ENCODE measurements around the gene ORC4.

The ORC4 gene

GRCh38 chr2:147933931-147934330 lies 86.6 kb downstream of the ORC4 start:
- no peak for DNase-seq (ENCODE audit: low read depth in 2 of 2)

- no peak for DNase-seq (ENCODE audit: low read depth in 2 of 2)
Observed at GRCh38 chr2:147927053-147927588, 93.4 kb downstream of the ORC4 start.

- no peak for DNase-seq (ENCODE audit: low read depth in 2 of 2)
Observed at GRCh38 chr2:147925886-147926285, 94.7 kb downstream of the ORC4 start.

- no peak for DNase-seq (ENCODE audit: low read depth in 2 of 2)
Observed at GRCh38 chr2:147924647-147925046, 95.9 kb downstream of the ORC4 start.

- DNase-seq (ENCODE audit: low read depth in 2 of 2), result no peak
Observed at GRCh38 chr2:147923846-147924245, 96.7 kb downstream of the ORC4 start.

- DNase-seq (ENCODE audit: low read depth in 2 of 2), result no peak
Observed at GRCh38 chr2:147917161-147917560, 103.4 kb downstream of the ORC4 start.

- DNase-seq (ENCODE audit: low read depth in 2 of 2), result no peak
Observed at GRCh38 chr2:147916723-147917122, 103.8 kb downstream of the ORC4 start.

- DNase-seq (ENCODE audit: low read depth in 2 of 2), result no peak
Observed at GRCh38 chr2:147916067-147916466, 104.5 kb downstream of the ORC4 start.

GRCh38 chr2:147913701-147914480 lies 106.6 kb downstream of the ORC4 start:
- DNase-seq (ENCODE audit: low read depth in 2 of 2), result no peak

- no peak for DNase-seq (ENCODE audit: low read depth in 2 of 2)
Observed at GRCh38 chr2:147910990-147911473, 109.5 kb downstream of the ORC4 start.

- DNase-seq (ENCODE audit: low read depth in 2 of 2), result no peak
Observed at GRCh38 chr2:147909178-147909577, 111.4 kb downstream of the ORC4 start.

GRCh38 chr2:147904051-147904450 lies 116.5 kb downstream of the ORC4 start:
- DNase-seq (ENCODE audit: low read depth in 2 of 2), result no peak

- DNase-seq (ENCODE audit: low read depth in 2 of 2), result no peak
Observed at GRCh38 chr2:147888680-147889079, 131.9 kb downstream of the ORC4 start.

- DNase-seq (ENCODE audit: low read depth in 2 of 2), result no peak
Observed at GRCh38 chr2:147886136-147886535, 134.4 kb downstream of the ORC4 start.

GRCh38 chr2:147884830-147885229 lies 135.7 kb downstream of the ORC4 start:
- DNase-seq (ENCODE audit: low read depth in 2 of 2), result no peak

GRCh38 chr2:147882631-147883030 lies 137.9 kb downstream of the ORC4 start:
- no peak for DNase-seq (ENCODE audit: low read depth in 2 of 2)
